Retinal pigment epithelial cell (primary cell): ENCODE measurements around the gene SLC6A19.

Source experiments
- DNase-seq: peaks from one replicate; pipeline ENCODE4 v3.0.0-alpha.2; 2010; ENCODE audit warnings: low read depth
- H3K4me3 ChIP-seq: 2 replicates; pipeline ENCODE4 v1.5.1; 2011; ENCODE audit warnings: mild to moderate bottlenecking, low read length, control low read depth, moderate library complexity
- TF ChIP-seq, protein P1 (sequence below): conservative IDR thresholded peaks from 2 replicates; pipeline ENCODE4 v1.5.1; 2011; ENCODE audit warnings: low read depth, low read length, control low read depth, inconsistent platforms

Gene SLC6A19

DNA sequence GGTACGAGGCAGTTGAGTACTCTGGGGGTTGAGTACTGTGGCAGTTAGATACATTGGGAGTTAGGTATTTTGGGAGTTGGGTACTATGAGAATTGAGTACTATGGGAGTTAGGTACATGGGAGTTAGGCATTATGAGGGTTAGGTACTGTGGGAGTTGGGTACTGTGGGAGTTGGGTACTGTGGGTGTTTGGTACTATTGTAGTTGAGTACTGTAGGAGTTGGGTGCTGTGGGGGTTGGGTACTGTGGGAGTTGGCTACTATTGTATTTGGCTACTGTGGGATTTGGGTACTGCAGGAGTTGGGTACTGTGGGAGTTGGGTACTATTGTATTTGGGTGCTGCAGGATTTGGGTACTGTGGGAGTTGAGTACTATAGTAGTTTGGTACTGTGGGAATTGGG lies 4.8 kb upstream of the SLC6A19 start:
- no peak for DNase-seq
- H3K4me3 ChIP-seq: no peak overlapping the region
- TF ChIP-seq, protein P1, sequence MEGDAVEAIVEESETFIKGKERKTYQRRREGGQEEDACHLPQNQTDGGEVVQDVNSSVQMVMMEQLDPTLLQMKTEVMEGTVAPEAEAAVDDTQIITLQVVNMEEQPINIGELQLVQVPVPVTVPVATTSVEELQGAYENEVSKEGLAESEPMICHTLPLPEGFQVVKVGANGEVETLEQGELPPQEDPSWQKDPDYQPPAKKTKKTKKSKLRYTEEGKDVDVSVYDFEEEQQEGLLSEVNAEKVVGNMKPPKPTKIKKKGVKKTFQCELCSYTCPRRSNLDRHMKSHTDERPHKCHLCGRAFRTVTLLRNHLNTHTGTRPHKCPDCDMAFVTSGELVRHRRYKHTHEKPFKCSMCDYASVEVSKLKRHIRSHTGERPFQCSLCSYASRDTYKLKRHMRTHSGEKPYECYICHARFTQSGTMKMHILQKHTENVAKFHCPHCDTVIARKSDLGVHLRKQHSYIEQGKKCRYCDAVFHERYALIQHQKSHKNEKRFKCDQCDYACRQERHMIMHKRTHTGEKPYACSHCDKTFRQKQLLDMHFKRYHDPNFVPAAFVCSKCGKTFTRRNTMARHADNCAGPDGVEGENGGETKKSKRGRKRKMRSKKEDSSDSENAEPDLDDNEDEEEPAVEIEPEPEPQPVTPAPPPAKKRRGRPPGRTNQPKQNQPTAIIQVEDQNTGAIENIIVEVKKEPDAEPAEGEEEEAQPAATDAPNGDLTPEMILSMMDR: no peak

DNA sequence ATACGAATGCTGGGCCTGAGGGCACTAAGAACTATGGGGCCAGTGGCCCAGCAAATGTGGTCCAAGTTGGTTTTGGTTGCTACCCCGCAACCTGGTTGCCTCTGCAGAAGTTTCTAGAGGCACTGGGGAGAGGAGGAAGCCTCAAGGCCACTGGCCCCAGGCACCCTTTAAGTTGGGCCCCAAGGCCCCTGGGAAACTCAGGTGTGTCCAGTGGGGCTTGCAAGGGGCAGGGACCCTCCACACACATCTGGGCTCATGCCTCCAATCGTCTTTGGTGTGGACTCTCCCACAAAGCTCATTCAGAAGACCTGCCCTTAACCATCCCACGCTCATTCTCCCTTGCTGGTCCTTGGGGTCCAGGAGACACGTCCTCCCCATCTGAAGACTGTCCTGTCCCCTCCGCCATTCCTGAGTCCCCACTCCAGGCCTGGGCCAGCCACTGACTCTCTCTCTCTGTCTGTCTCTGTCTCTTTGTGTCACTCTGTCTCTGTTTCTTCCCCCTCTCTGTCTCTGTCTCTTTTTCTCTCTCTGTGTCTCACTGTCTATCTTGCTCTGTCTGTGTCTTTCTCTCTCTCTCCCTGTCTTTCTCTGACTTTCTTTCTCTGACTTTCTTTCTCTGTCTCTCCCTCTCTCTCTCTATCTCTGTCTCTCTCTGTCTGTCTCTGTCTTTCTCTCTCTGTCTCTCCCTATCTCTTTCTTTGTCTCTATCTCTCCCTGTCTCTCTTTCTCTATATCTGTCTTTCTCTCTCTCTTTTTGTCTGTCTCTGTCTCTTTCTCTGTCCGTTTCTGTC lies 3.3 kb upstream of the SLC6A19 start:
- TF ChIP-seq, protein P1: no peak

DNA sequence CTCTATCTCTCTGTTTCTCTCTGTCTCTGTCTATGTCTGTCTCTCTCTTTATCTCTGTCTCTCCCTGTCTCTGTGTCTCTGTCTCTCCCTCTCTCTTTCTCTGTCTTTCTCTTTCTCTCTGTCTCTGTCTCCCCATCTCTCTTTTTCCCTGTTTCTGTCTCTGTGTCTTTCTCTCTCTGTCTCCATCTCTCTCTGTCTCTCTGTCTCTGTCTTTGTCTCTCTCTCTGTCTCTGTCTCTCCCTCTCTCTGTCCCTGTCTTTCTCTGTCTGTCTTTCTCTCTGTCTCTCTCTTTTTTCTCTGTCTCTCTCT lies 2.1 kb upstream of the SLC6A19 start:
- no peak for DNase-seq
- TF ChIP-seq, protein P1: no peak
- H3K4me3 ChIP-seq: no peak overlapping the region

More for the DNA sequence above, 3.3 kb upstream of the SLC6A19 start:
- no peak overlapping the region for H3K4me3 ChIP-seq
- no peak for DNase-seq

DNA sequence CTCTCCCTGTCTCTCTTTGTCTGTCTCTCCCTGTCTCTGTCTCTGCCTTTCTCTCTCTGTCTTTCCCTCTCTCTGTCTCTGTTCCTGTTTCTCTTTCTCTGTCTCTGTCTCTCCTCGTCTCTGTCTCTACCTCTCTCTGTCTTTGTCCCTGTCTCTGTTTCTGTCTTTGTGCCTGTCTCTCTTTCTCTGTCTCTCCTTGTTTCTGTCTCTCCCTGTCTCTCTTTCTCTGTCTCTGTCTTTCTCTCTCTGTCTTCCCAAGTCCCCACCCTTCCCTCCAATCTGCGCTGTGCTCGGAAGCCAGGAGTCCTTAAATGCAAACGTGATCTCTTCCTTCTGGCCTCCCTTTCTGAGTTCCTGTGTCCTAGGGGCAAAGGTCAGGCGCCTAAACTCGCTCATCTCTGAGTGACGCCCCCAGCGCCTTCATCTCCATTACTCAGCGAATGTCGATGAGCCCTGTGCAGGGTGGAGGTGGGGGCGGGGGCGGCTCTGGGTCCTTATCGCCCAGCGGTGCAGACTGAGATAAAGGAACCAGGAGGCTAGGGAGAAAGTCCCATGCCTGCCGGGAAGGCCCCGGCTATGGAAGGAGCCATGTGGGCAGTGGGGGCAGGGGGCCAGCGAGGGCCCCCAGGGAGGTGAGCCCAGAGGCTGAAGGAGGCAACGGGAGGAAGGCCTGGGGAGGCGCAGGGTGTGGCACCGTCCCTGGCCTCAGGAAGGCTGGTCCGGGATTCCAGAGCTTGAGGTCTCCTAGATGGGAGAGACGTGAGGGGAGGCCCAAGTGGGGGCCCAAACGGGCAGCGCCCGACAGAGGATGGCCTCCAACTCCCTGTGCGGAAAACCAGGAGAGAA lies 1.5 kb upstream of the SLC6A19 start:
- no peak overlapping the region for H3K4me3 ChIP-seq
- TF ChIP-seq, protein P1: no peak
- no peak for DNase-seq

DNA sequence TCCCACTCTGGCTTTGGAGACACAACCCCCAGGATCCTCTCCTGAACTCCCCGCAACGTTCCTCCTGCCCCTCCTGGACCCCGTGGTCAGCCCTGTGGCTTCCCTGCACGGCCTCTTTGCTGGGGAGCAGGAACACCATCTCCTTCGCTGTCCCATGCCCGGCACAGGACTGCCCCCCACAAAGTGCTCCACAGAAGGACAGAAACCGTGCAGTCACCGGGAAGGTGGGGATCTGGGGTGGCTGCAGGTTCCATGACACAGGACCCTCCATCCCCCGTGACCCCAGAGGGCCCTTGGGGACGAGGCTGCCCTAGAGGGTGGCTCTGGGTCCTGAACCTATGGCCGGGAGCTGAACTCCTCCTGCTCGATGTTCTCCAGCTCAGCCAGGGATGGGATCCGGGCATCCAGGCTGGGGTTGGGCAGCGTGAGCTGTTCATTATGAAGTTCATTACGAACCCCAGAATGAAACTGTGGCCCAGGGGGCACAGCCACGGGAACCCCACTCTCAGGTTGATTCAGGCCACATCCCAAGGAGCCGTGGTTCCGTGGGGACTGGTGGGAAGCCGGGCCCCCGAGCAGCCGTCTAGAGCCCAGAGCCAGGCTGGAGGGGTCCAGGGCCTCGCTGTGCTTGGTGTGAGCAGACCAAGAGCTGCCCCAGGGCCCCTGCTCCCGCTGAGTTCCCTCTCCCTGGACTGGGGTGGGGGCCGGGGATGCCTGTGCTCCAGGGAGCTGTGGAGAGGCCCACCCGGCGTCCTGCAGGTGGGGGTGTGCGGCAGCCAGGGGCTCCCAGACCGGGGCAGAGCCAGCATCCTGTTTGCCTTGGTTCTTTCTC lies 684 bp upstream of the SLC6A19 start:
- TF ChIP-seq, protein P1: no peak
- DNase-seq: no peak
- no peak overlapping the region for H3K4me3 ChIP-seq

DNA sequence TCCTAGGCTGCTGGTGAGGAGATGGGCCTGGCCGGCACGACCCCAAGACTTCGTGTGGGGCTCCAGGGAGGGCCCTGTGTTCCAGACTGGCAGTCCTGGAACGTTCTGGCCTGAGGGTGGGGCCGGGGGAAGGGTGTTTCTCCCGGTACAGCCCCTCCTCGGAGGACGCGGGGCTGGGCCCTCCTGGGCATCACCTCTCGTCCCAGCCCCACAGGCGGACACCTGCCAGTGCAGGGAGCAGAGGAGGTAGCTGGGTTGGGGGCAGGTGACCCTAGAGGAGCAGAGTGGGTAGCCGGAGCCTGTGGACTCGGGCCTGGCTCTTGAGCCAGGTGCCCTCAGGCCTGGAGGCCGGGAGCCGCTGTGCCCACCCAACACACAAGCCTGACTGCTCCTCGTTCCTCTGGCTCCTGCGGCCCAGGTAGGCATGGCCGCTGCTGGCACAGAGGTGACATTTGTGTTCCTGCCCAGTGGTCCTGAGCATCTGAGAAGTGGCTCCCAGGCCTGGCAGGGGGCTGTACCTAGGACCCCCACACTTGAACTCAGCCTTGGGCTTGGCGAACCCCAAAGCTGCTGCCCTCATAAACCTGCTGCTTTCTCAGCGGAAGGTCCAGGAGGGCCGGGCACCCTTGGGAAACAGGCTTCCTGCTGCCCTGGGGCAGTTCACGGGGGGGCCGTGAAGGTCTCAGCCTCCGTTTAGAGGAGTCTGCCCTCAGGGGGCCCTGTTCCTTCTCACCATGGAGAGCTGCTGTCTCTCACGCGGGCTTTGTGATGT lies 817 bp downstream of the SLC6A19 start:
- TF ChIP-seq, protein P1: no peak
- H3K4me3 ChIP-seq: no peak overlapping the region
- DNase-seq: no peak
